ENCODE measurements around the gene PWP2.
"Not testable (repeated sequence)": the region's sequence is repeated elsewhere in the genome, so short reads cannot be mapped to it uniquely, and the experiment has no call there.

DNA sequence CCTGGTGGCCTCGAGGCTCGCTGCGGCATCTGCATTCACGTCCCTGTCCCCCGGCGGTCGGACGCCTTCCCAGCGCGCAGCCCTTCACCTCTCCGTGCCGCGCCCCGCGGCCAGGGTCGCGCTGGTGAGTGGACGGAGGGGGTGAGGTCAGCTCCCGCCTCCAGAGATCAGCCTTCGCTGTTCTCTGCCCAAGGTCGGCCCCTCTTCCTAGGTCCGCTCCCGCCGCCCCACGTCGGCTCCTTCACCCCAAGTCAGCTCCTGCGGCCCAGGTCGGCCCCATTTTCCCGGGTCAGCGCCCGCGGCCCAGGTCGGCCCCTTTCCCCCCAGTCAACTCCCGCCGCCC is 26.5 kb downstream of the PWP2 start:
- TF ChIP-seq, protein P1, sequence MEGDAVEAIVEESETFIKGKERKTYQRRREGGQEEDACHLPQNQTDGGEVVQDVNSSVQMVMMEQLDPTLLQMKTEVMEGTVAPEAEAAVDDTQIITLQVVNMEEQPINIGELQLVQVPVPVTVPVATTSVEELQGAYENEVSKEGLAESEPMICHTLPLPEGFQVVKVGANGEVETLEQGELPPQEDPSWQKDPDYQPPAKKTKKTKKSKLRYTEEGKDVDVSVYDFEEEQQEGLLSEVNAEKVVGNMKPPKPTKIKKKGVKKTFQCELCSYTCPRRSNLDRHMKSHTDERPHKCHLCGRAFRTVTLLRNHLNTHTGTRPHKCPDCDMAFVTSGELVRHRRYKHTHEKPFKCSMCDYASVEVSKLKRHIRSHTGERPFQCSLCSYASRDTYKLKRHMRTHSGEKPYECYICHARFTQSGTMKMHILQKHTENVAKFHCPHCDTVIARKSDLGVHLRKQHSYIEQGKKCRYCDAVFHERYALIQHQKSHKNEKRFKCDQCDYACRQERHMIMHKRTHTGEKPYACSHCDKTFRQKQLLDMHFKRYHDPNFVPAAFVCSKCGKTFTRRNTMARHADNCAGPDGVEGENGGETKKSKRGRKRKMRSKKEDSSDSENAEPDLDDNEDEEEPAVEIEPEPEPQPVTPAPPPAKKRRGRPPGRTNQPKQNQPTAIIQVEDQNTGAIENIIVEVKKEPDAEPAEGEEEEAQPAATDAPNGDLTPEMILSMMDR (IDR thresholded peaks at IDR 0.05; ENCODE audit: insufficient read depth, low read length) = not testable (repeated sequence)
- TF ChIP-seq POLR2AphosphoS5, GABPA (IDR thresholded peaks at IDR 0.05; ENCODE audit: low read depth): not testable (repeated sequence)
- TF ChIP-seq, protein P2, sequence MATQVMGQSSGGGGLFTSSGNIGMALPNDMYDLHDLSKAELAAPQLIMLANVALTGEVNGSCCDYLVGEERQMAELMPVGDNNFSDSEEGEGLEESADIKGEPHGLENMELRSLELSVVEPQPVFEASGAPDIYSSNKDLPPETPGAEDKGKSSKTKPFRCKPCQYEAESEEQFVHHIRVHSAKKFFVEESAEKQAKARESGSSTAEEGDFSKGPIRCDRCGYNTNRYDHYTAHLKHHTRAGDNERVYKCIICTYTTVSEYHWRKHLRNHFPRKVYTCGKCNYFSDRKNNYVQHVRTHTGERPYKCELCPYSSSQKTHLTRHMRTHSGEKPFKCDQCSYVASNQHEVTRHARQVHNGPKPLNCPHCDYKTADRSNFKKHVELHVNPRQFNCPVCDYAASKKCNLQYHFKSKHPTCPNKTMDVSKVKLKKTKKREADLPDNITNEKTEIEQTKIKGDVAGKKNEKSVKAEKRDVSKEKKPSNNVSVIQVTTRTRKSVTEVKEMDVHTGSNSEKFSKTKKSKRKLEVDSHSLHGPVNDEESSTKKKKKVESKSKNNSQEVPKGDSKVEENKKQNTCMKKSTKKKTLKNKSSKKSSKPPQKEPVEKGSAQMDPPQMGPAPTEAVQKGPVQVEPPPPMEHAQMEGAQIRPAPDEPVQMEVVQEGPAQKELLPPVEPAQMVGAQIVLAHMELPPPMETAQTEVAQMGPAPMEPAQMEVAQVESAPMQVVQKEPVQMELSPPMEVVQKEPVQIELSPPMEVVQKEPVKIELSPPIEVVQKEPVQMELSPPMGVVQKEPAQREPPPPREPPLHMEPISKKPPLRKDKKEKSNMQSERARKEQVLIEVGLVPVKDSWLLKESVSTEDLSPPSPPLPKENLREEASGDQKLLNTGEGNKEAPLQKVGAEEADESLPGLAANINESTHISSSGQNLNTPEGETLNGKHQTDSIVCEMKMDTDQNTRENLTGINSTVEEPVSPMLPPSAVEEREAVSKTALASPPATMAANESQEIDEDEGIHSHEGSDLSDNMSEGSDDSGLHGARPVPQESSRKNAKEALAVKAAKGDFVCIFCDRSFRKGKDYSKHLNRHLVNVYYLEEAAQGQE (IDR thresholded peaks at IDR 0.05; ENCODE audit: insufficient replicate concordance, low read depth) = not testable (repeated sequence)
